Measurements from ENCODE around the gene WNK3.
"Not testable (repeated sequence)": the region's sequence is repeated elsewhere in the genome, so short reads cannot be mapped to it uniquely, and the experiment has no call there.

Gene WNK3

GRCh38 chrX:54357414-54358377 is at the start of gene WNK3:
TSS of gene WNK3 (minus strand) at chrX:54358046.
- DNase-seq (ENCODE audit: low spot score) (peak; percentile 86), FAIRE-seq (no peak)

GRCh38 chrX:54407266-54407665 is 49.4 kb upstream of the WNK3 start:
- no peak for FAIRE-seq

GRCh38 chrX:54397113-54397512 is 39.3 kb upstream of the WNK3 start:
- DNase-seq (ENCODE audit: low spot score) (no peak), FAIRE-seq (no peak)

More at GRCh38 chrX:54407266-54407665, 49.4 kb upstream of the WNK3 start:
- DNase-seq (ENCODE audit: low spot score) = no peak

GRCh38 chrX:54386314-54386713 is 28.5 kb upstream of the WNK3 start:
- DNase-seq (ENCODE audit: low spot score) (no peak), FAIRE-seq (no peak)

- FAIRE-seq; DNase-seq (ENCODE audit: low spot score): not testable (repeated sequence)
Observed at GRCh38 chrX:54384661-54385060, 26.8 kb upstream of the WNK3 start.

- no peak for DNase-seq (ENCODE audit: low spot score)
- FAIRE-seq = no peak
Observed at GRCh38 chrX:54359408-54359807, 1.6 kb upstream of the WNK3 start.

- FAIRE-seq = no peak
- DNase-seq (ENCODE audit: low spot score) = peak; percentile 63
Observed at GRCh38 chrX:54358424-54359211, 772 bp upstream of the WNK3 start.

GRCh38 chrX:54352677-54353076 is 5.2 kb downstream of the WNK3 start:
- FAIRE-seq = no peak

GRCh38 chrX:54337383-54337782 is 20.5 kb downstream of the WNK3 start:
- not testable (repeated sequence) for FAIRE-seq; DNase-seq (ENCODE audit: low spot score)

More at GRCh38 chrX:54352677-54353076, 5.2 kb downstream of the WNK3 start:
- no peak for DNase-seq (ENCODE audit: low spot score)

- DNase-seq (ENCODE audit: low spot score) = no peak
- FAIRE-seq = no peak
Observed at GRCh38 chrX:54325077-54325476, 32.8 kb downstream of the WNK3 start.

GRCh38 chrX:54320067-54320466 is 37.8 kb downstream of the WNK3 start:
- no peak for FAIRE-seq

GRCh38 chrX:54306379-54306778 is 51.5 kb downstream of the WNK3 start:
- FAIRE-seq = no peak
- no peak for DNase-seq (ENCODE audit: low spot score)

More at GRCh38 chrX:54320067-54320466, 37.8 kb downstream of the WNK3 start:
- no peak for DNase-seq (ENCODE audit: low spot score)

GRCh38 chrX:54301516-54301915 is 56.3 kb downstream of the WNK3 start:
- DNase-seq (ENCODE audit: low spot score) = no peak
- no peak for FAIRE-seq

GRCh38 chrX:54294306-54294705 is 63.5 kb downstream of the WNK3 start:
- DNase-seq (ENCODE audit: low spot score) = no peak
- no peak for FAIRE-seq

- DNase-seq (ENCODE audit: low spot score) (no peak), FAIRE-seq (no peak)
Observed at GRCh38 chrX:54292755-54293154, 65.1 kb downstream of the WNK3 start.

- FAIRE-seq = no peak
- no peak for DNase-seq (ENCODE audit: low spot score)
Observed at GRCh38 chrX:54291758-54292157, 66.1 kb downstream of the WNK3 start.

GRCh38 chrX:54288968-54289367 is 68.9 kb downstream of the WNK3 start:
- FAIRE-seq = no peak
- no peak for DNase-seq (ENCODE audit: low spot score)

- no peak for FAIRE-seq
- DNase-seq (ENCODE audit: low spot score) = no peak
Observed at GRCh38 chrX:54288277-54288676, 69.6 kb downstream of the WNK3 start.

- no peak for DNase-seq (ENCODE audit: low spot score)
- no peak for FAIRE-seq
Observed at GRCh38 chrX:54281676-54282075, 76.2 kb downstream of the WNK3 start.

- DNase-seq (ENCODE audit: low spot score) (no peak), FAIRE-seq (no peak)
Observed at GRCh38 chrX:54280466-54280865, 77.4 kb downstream of the WNK3 start.

- FAIRE-seq = no peak
- DNase-seq (ENCODE audit: low spot score) = no peak
Observed at GRCh38 chrX:54271664-54272063, 86.2 kb downstream of the WNK3 start.

GRCh38 chrX:54248309-54248708 is 109.5 kb downstream of the WNK3 start:
- peak; percentile 5 for DNase-seq (ENCODE audit: low spot score)

More at GRCh38 chrX:54248309-54248708, 109.5 kb downstream of the WNK3 start:
- FAIRE-seq = no peak

Data from urothelium cell line (cell line).